Loucy (cell line): Measurements from ENCODE around the gene DNMT1.
"Not testable (repeated sequence)": the region's sequence is repeated elsewhere in the genome, so short reads cannot be mapped to it uniquely, and the experiment has no call there.

Experiments used
- H2AFZ ChIP-seq: fragments of 200-600 bp; sonication (generic); 2 replicates; pipeline ENCODE4 v1.6.0; 2016; ENCODE audit warnings: antibody characterized with exemption, mild to moderate bottlenecking, low read length, moderate library complexity
- H3F3A ChIP-seq: fragments of 200-600 bp; 2 replicates; pipeline ENCODE4 v1.6.0; 2016; ENCODE audit warnings: antibody characterized with exemption, low read depth, mild to moderate bottlenecking
- H3K27me3 ChIP-seq: fragments of 200-600 bp; sonication (generic); 2 replicates; pipeline ENCODE4 v1.6.1; 2014; ENCODE audit warnings: low read length, mild to moderate bottlenecking; ENCODE audit not compliant: insufficient read depth, poor library complexity, severe bottlenecking
- H3K36me3 ChIP-seq: fragments of 200-600 bp; sonication (generic); 2 replicates; pipeline ENCODE4 v1.6.1; 2016; ENCODE audit warnings: low read length; ENCODE audit not compliant: insufficient read depth
- H3K4me1 ChIP-seq: fragments of 200-600 bp; sonication (generic); 2 replicates; pipeline ENCODE4 v1.5.1; 2014; ENCODE audit warnings: low read length, mild to moderate bottlenecking; ENCODE audit not compliant: insufficient read depth, poor library complexity, severe bottlenecking
- H3K4me2 ChIP-seq: fragments of 200-600 bp; sonication (generic); 2 replicates; pipeline ENCODE4 v1.6.0; 2014; ENCODE audit warnings: antibody characterized with exemption, low read length, low read depth, mild to moderate bottlenecking; ENCODE audit not compliant: poor library complexity, severe bottlenecking
- H3K4me3 ChIP-seq: fragments of 200-600 bp; sonication (generic); 2 replicates; pipeline ENCODE4 v1.5.1; 2014; ENCODE audit warnings: low read length, mild to moderate bottlenecking, mixed read lengths; ENCODE audit not compliant: poor library complexity, severe bottlenecking
- H3K79me2 ChIP-seq: fragments of 200-600 bp; sonication (generic); 2 replicates; pipeline ENCODE4 v1.6.1; 2014; ENCODE audit warnings: low read length; ENCODE audit not compliant: insufficient read depth
- H3K9ac ChIP-seq: fragments of 200-600 bp; sonication (generic); 2 replicates; pipeline ENCODE4 v1.6.0; 2014; ENCODE audit warnings: mild to moderate bottlenecking, low read depth, low read length, moderate library complexity; ENCODE audit not compliant: poor library complexity, severe bottlenecking
- H3K9me2 ChIP-seq: fragments of 200-600 bp; sonication (generic); replicated peaks from 2 replicates; pipeline ENCODE4 v1.6.1; 2016; ENCODE audit warnings: low read depth, low read length, mixed read lengths
- H3K9me3 ChIP-seq: fragments of 200-600 bp; sonication (generic); 2 replicates; pipeline ENCODE4 v1.6.1; 2014; ENCODE audit warnings: mild to moderate bottlenecking, antibody characterized with exemption, low read length, low read depth; ENCODE audit not compliant: insufficient read depth
- H4K20me1 ChIP-seq: fragments of 200-600 bp; sonication (generic); 2 replicates; pipeline ENCODE4 v1.6.0; 2014; ENCODE audit warnings: antibody characterized with exemption, low read length, mild to moderate bottlenecking; ENCODE audit not compliant: insufficient read depth, poor library complexity, severe bottlenecking
- EZH2phosphoT487 ChIP-seq: fragments of 200-600 bp; IDR thresholded peaks from 2 replicates; pipeline ENCODE4 v1.6.1; 2018; ENCODE audit warnings: antibody characterized with exemption, mild to moderate bottlenecking, moderate library complexity, borderline replicate concordance
- TF ChIP-seq, protein P1 (sequence below): fragments of 200-600 bp; sonication (generic); conservative IDR thresholded peaks from 2 replicates; pipeline ENCODE4 v1.5.1; 2014; ENCODE audit warnings: mild to moderate bottlenecking, antibody characterized with exemption, low read length

DNMT1 gene

DNA sequence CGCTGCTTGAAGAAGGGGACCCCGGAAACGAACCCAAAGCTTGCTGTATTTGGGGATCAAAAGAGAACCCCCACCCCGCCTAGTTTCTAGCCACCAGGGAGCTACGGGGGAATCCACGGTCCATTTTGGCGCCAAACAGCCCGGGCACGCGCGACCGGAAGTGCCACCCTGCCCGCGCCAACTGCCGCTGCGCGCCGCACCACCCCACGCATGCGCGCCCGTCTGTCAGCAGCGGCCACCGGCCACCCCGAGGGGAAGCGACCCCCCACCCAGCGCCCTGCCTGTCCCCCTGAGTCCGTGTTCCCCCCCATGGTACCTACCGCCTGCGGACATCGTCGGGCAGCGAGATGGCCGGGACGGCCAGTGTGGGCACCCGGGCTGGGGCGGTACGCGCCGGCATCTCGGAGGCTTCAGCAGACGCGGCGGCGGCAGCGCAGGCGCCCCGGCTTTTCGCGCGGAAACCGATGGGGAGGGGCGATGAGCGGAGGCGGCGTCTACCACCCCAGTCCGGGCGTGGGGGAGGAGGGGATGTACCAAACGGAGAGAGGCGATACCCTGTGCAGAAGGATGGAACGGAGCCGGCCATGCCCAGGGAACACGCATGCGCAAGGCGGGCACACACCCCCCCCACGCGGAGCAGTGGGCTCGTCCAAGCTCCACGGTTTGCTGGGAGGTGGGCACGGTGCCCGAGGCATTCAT lies at the start of gene DNMT1:
DNMT1 (minus strand) TSS at position 454 of the 699 bp plus-strand sequence; CDS start at position 400, 54 bp downstream.
- H3K4me3 ChIP-seq: peak within 1 kb of the TSS; percentile 93
- H4K20me1 ChIP-seq: peaks cover 41% of the 10 kb centered on the region
- peak within 1 kb of the TSS; percentile 88 for H2AFZ ChIP-seq
- no peaks in the 10 kb centered on the region; the same call in 1 of the 2 replicates for H3F3A ChIP-seq
- H3K36me3 ChIP-seq: no peaks in the 10 kb centered on the region; the same call in 1 of the 2 replicates
- no peaks in the 10 kb centered on the region for H3K9me3 ChIP-seq
- TF ChIP-seq EZH2phosphoT487: no peak
- TF ChIP-seq, protein P1, sequence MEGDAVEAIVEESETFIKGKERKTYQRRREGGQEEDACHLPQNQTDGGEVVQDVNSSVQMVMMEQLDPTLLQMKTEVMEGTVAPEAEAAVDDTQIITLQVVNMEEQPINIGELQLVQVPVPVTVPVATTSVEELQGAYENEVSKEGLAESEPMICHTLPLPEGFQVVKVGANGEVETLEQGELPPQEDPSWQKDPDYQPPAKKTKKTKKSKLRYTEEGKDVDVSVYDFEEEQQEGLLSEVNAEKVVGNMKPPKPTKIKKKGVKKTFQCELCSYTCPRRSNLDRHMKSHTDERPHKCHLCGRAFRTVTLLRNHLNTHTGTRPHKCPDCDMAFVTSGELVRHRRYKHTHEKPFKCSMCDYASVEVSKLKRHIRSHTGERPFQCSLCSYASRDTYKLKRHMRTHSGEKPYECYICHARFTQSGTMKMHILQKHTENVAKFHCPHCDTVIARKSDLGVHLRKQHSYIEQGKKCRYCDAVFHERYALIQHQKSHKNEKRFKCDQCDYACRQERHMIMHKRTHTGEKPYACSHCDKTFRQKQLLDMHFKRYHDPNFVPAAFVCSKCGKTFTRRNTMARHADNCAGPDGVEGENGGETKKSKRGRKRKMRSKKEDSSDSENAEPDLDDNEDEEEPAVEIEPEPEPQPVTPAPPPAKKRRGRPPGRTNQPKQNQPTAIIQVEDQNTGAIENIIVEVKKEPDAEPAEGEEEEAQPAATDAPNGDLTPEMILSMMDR: no peak
- peaks cover 48% of the 10 kb centered on the region for H3K79me2 ChIP-seq
- peak within 1 kb of the TSS; percentile 99 for H3K9ac ChIP-seq
- H3K9me2 ChIP-seq: no peaks in the 10 kb centered on the region
- H3K4me1 ChIP-seq: peaks cover 31% of the 10 kb centered on the region
- no peaks in the 10 kb centered on the region for H3K27me3 ChIP-seq
- peak within 1 kb of the TSS; percentile 98 for H3K4me2 ChIP-seq

DNA sequence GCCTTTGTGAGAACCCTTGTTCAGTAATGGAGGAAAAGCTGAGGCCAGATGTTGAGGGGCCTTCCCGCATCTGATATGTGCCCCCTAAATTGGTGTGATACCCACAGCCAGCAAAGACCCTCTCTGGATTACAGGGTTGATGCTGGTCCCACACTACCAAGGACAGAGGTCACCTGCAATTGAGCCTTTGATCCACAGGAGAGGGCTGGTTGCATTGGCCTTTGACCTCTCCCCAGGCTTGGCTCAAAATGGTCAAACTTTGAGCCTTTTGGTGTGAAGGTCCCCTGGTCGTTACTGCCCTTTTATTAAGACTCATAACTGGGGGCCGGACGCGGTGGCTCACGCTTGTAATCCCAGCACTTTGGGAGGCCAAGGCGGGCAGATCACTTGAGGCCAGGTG lies 48.9 kb upstream of the DNMT1 start:
- no peak for TF ChIP-seq EZH2phosphoT487
- TF ChIP-seq, protein P1: no peak
- Histone ChIP-seq H4K20me1 (no peaks in the 10 kb centered on the region), H2AFZ (no peak overlapping the region), H3K27me3 (no peaks in the 10 kb centered on the region), H3F3A (no peaks in the 10 kb centered on the region), H3K4me3 (no peak overlapping the region), H3K79me2 (no peaks in the 10 kb centered on the region), H3K4me2 (no peak overlapping the region), H3K4me1 (no peaks in the 10 kb centered on the region), H3K36me3 (no peaks in the 10 kb centered on the region), H3K9ac (no peak overlapping the region), H3K9me2 (no peaks in the 10 kb centered on the region), H3K9me3 (no peaks in the 10 kb centered on the region)

- H3K9me3 ChIP-seq, H2AFZ ChIP-seq, H3F3A ChIP-seq, H3K36me3 ChIP-seq, H3K9me2 ChIP-seq, H3K27me3 ChIP-seq, H3K79me2 ChIP-seq, H3K4me3 ChIP-seq, H4K20me1 ChIP-seq, H3K4me2 ChIP-seq, H3K9ac ChIP-seq, H3K4me1 ChIP-seq: not testable (repeated sequence)
These were observed 47.2 kb upstream of the DNMT1 start for GRCh38 chr19:10241826-10242449.
